AG04449 (cell line): ENCODE results near the gene SAFB2.

Experiments used
- CTCF ChIA-PET: fragments of 350-600 bp; formaldehyde crosslinking; extraction: SDS; loops from one replicate; lab custom pipeline; 2021; ENCODE audit warnings: antibody characterized with exemption; lab: Yijun Ruan, JAX
- POLR2A ChIA-PET: fragments of 400-600, 350-600 bp; formaldehyde crosslinking; extraction: SDS; loops from one replicate; lab custom pipeline; 2020; ENCODE audit warnings: antibody characterized with exemption, inconsistent platforms; lab: Yijun Ruan, JAX
- DNase-seq: peaks from one replicate; pipeline ENCODE4 v3.0.0-alpha.2; 2010; ENCODE audit warnings: low read depth, low spot score
- H3K4me3 ChIP-seq: 2 replicates; pipeline ENCODE4 v1.5.1; 2011; ENCODE audit warnings: low read depth, mild to moderate bottlenecking, control low read depth, low read length
- CTCF ChIP-seq: IDR thresholded peaks from one replicate; pipeline ENCODE4 v1.5.1; 2011; ENCODE audit warnings: mild to moderate bottlenecking, moderate library complexity, low read length, control low read depth, inconsistent platforms; ENCODE audit not compliant: insufficient read depth; ENCODE audit errors: missing control alignments

SAFB2 gene

GRCh38 chr19:5632241-5632612, 9.7 kb upstream of the SAFB2 start:
- DNase-seq = no peak
- no peak for TF ChIP-seq CTCF
- H3K4me3 ChIP-seq = no peak overlapping the region
- ChIA-PET POLR2A (no interaction called here), CTCF (no interaction called here)

GRCh38 chr19:5631567-5632240, 9.1 kb upstream of the SAFB2 start:
- no peak for TF ChIP-seq CTCF
- no peak overlapping the region for H3K4me3 ChIP-seq
- ChIA-PET CTCF (interaction anchor here (1.3 kb wide), 1 partner anchor 34 kb away, joined by 4 read pairs; no protein-coding TSS in a partner anchor), POLR2A (no interaction called here)
- DNase-seq = no peak

- CTCF ChIA-PET = no interaction called here
- H3K4me3 ChIP-seq = no peak overlapping the region
- POLR2A ChIA-PET = no interaction called here
- TF ChIP-seq CTCF = no peak
- no peak for DNase-seq
Observed at GRCh38 chr19:5628919-5629481, 6.4 kb upstream of the SAFB2 start.

GRCh38 chr19:5628461-5628860, 5.9 kb upstream of the SAFB2 start:
- no peak overlapping the region for H3K4me3 ChIP-seq
- CTCF ChIA-PET = no interaction called here
- DNase-seq = no peak
- TF ChIP-seq CTCF = no peak
- POLR2A ChIA-PET = no interaction called here

- no peak overlapping the region for H3K4me3 ChIP-seq
- no peak for DNase-seq
- ChIA-PET POLR2A (no interaction called here), CTCF (no interaction called here)
- TF ChIP-seq CTCF = no peak
Observed at GRCh38 chr19:5627395-5627904, 4.9 kb upstream of the SAFB2 start.

- ChIA-PET POLR2A (no interaction called here), CTCF (interaction anchor here (1.4 kb wide), 1 partner anchor 61 kb away, joined by 5 read pairs; no protein-coding TSS in a partner anchor)
- TF ChIP-seq CTCF = no peak
- no peak overlapping the region for H3K4me3 ChIP-seq
- no peak for DNase-seq
Observed at GRCh38 chr19:5625641-5626040, 3.1 kb upstream of the SAFB2 start.
